ENCODE measurements around the gene COL26A1.

The COL26A1 gene

GRCh38 chr7:101572156-101572555 is 209.5 kb downstream of the COL26A1 start (continued):
- TF ChIP-seq RBAK (tag by site-specific recombination; IDR thresholded peaks at IDR 0.05) (no peak), ZNF660 (tag by site-specific recombination; IDR thresholded peaks at IDR 0.05) (no peak), ZBTB26 (tag by site-specific recombination; optimal IDR thresholded peaks at IDR 0.05) (no peak), ZNF155 (tag by site-specific recombination; IDR thresholded peaks at IDR 0.05) (no peak), ZNF521 (tag by site-specific recombination; IDR thresholded peaks at IDR 0.05) (no peak), ZNF449 (tag by site-specific recombination; IDR thresholded peaks at IDR 0.05) (no peak), ZNF529 (tag by site-specific recombination; IDR thresholded peaks at IDR 0.05; ENCODE audit: insufficient replicate concordance) (no peak), ZNF830 (tag by site-specific recombination; IDR thresholded peaks at IDR 0.05; ENCODE audit: low read depth) (no peak)
- TF ChIP-seq, protein P1, sequence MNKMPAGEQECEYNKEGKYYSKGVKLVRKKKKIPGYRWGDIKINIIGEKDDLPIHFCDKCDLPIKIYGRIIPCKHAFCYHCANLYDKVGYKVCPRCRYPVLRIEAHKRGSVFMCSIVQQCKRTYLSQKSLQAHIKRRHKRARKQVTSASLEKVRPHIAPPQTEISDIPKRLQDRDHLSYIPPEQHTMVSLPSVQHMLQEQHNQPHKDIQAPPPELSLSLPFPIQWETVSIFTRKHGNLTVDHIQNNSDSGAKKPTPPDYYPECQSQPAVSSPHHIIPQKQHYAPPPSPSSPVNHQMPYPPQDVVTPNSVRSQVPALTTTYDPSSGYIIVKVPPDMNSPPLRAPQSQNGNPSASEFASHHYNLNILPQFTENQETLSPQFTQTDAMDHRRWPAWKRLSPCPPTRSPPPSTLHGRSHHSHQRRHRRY (tag by site-specific recombination; IDR thresholded peaks at IDR 0.05) = no peak
- TF ChIP-seq, protein P2, sequence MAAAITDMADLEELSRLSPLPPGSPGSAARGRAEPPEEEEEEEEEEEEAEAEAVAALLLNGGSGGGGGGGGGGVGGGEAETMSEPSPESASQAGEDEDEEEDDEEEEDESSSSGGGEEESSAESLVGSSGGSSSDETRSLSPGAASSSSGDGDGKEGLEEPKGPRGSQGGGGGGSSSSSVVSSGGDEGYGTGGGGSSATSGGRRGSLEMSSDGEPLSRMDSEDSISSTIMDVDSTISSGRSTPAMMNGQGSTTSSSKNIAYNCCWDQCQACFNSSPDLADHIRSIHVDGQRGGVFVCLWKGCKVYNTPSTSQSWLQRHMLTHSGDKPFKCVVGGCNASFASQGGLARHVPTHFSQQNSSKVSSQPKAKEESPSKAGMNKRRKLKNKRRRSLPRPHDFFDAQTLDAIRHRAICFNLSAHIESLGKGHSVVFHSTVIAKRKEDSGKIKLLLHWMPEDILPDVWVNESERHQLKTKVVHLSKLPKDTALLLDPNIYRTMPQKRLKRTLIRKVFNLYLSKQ (tag by site-specific recombination; IDR thresholded peaks at IDR 0.05; ENCODE audit: borderline replicate concordance) = no peak

GRCh38 chr7:101575168-101575567 is 212.5 kb downstream of the COL26A1 start:
- no peaks in the 10 kb centered on the region for H3K4me1 ChIP-seq (ENCODE audit: control insufficient read depth, insufficient read depth, low read length)
- no peaks in the 10 kb centered on the region for H3K36me3 ChIP-seq (ENCODE audit: control insufficient read depth in 2 of 2, insufficient read depth in 1 of 2, low read length in 2 of 2)
- no peak for TF ChIP-seq ZNF354C (tag by site-specific recombination; IDR thresholded peaks at IDR 0.05; ENCODE audit: borderline replicate concordance, low read depth)
- no peak for TF ChIP-seq ZNF266 (tag by site-specific recombination; IDR thresholded peaks at IDR 0.05; ENCODE audit: low read depth)
- no peak for TF ChIP-seq ZFP3 (tag by site-specific recombination; IDR thresholded peaks at IDR 0.05; ENCODE audit: low read depth)
- TF ChIP-seq ZNF324 (tag by site-specific recombination; IDR thresholded peaks at IDR 0.05) = no peak
- TF ChIP-seq ZBTB8A (tag by site-specific recombination; IDR thresholded peaks at IDR 0.05) = no peak
- no peak for TF ChIP-seq MZF1 (tag by site-specific recombination; IDR thresholded peaks at IDR 0.05; ENCODE audit: borderline replicate concordance)
- TF ChIP-seq ZNF16 (tag by site-specific recombination; IDR thresholded peaks at IDR 0.05; ENCODE audit: low read depth) = no peak
- no peak for TF ChIP-seq ZNF510 (tag by site-specific recombination; IDR thresholded peaks at IDR 0.05; ENCODE audit: insufficient replicate concordance)
- no peak for TF ChIP-seq GFI1B (tag by site-specific recombination; IDR thresholded peaks at IDR 0.05)
- TF ChIP-seq ZNF610 (tag by site-specific recombination; IDR thresholded peaks at IDR 0.05; ENCODE audit: borderline replicate concordance) = no peak
- ChIA-PET CTCF (interaction anchor here (1.2 kb wide), 1 partner anchor 35 kb away, joined by 3 read pairs; no protein-coding TSS in a partner anchor), POLR2A (no interaction called here)
- H3K9me3 ChIP-seq (ENCODE audit: control insufficient read depth, insufficient read depth, low read depth, low read length) = no peaks in the 10 kb centered on the region; the same call in 1 of the 2 replicates
- H3K27ac ChIP-seq (ENCODE audit: extremely low read depth, low read depth, low read length) = no peak overlapping the region
- no peak overlapping the region for H3K4me3 ChIP-seq (ENCODE audit: low read depth, low read length)
